CD4-positive, alpha-beta T cell treated with Interleukin-21 for 1 hour (primary cell): Measurements from ENCODE around the gene EIF5.

Source experiments
- DNase-seq: peaks from one replicate; pipeline ENCODE4 v3.0.0-alpha.2; 2020

Gene EIF5

DNA sequence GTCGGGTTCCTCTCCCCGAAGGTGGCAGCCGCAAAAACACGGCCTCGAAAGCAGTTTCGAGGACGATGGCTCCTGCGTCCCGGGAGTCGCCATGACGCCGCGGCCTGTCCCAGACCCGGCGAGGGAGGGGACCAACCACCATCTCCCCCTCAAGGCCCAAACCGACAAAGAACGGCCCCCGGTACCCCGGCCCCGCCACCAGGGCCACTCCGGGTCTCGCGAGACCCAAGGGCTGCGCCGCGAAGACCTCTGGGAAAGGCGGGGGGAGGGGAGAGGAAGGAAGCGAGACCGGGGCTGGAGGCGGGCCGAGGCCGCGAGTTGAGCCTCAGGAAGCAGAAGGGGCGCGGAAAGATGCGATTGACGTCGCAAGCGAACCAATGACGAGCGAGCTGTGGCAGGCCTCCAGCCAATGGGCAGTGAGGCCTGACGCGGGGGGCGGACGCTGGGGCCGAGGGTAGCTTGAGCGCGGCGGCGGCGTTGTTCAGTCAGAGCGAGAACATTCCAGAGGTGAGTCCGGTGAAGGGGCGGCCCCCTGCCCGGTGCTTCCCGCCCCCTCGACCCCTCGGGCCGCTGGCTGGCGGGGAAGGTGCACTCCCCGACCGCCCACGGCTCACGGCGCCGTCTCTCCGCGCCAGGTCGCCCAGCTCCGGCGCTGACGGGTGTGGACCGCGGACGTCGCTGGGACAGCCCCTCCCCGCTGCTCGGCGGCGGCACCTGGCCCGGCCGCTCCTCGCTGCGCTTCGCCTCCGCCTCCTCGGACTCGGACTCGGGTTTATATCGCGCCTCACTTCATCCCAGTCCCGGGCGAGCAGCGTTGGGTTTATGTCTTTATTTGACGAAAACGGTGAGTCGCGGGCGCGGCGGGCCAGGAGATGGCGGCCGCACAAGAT lies at the start of gene EIF5:
EIF5 (plus strand) TSS at position 484 of the 890 bp plus-strand sequence. CDS start 1,624 bp downstream, outside the sequence.
- peak; percentile 99 for DNase-seq

DNA sequence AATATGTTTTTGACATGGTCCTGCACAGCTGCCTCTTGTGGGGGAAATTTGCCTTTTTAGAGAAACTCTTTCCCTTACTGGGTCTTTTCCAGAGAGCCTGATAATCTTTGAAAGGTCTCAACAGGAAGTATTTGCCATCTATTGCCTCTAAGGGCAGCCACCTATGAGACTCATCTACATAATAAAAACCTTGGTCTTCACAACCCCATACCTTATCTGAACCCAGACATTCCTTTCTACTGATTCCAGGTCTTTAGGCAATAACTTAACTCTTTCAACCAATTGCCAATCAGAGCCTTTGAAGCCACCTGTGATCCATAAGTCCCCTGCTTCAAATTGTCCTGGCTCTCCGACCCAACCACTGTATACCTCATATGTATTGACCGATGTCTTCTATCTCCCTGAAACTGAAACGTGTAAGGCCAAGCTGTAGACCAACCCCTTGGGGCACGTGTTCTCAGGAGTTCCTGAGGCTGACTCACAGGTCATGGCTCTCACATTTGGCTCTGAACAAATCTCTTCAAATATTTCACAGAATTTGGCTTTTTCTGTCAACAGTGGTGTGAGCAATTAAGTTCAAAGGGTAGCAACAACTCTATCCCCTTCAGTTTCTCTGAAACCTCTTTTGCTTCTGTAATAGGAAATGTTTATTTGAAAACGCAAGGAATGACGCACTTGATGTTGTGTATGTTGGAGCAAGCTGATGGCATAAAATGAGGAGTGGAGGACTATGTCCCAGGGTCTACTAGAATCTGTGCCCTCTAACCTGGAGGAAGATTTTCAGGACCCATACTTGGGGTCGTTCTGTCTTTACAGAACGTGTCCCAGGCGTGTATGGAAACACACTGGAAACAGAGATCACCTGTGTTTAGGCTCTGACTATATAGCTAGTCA lies 49.2 kb upstream of the EIF5 start:
- DNase-seq = no peak

DNA sequence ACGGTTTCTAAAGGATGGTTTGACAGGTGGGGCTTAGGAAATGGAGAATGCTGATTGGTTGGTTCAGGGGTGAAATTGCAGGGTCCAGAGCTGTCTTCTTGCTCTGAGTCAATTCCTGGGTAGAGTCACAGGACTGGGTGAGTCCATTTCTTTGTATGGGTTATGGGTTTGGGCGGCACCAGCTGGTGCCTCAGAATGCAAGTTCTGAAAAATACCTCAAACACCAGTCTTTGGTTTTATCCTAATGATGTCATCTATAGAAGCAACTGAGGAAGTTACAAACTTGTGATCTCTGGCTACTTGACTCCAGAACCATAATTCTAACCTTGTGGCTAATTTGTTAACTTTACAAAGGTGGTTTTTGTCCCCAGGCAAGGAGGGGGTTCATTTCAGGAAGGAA lies 47.6 kb upstream of the EIF5 start:
- DNase-seq = no peak

DNA sequence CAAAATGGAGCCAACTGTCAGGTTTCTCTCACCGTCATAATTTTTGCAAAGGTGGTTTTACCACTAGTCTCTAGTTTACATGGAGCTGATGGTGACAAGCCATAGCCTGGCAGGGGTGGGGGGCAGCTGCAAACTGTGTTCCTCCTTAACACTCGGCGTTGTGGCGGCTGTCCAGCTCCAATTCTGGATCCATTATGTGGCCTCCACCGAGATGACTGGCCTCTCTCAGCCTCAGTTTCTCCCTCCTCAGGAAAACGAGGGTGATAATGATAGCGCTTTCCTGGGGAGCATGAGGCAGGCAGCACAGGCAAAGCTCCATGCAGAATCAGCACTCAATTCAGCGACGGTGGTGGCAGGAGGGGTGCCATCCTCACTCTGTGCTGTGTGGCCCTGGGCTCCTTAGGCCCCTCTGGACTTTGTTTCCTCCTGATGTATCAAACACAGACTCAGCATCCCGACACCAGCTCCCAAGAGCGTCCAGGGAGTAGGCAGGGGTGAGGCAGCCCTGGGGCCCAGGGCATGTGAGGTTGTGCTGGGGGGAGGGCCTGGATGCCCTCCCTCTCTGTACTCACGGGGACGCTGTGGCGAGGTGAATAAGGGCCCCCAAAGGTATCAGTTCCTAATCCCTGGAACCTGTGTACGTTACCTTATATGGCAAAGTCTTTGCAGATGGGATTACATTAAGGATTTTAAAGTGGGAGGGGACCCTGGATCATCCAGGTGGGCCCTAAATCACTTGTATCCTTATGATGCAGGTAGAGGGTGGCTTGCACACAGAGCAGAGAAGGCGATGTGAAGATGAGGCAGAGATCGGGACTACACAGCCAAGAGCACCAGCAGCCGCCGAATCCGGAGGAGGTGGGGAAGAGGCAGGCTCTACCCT lies 46.8 kb upstream of the EIF5 start:
- DNase-seq = no peak

DNA sequence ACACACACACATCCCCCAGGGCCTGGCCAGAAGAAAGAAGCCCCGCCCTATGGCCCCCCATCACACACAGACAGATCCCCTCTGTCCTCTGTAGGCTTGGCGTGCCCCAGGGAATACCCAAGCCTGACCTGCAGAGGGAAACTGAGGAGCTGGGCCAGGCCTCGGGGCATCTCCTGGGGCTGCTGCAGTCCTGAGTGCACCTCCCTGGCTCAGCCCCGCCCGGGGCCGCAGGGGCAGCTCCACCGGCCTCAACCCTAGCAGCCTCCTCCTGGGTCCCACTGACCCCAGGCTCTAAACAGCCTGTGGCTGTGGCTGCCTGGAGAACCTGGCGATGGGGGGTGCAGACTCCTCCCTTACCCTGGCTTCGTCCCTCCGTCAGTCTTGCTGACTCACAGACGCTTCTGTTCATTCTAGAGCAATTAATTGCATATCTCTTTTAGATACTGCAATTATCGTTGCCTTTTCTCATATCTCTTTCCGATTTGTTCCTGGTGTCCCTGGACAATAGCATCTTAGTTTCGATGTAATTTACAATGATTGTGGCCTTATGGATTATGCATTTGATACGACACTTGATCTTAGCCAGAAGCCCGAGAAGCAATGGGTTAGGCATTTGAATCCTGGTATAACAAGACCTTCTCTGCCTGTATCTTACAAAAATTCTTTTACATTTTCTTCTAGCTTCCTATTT lies 45.8 kb upstream of the EIF5 start:
- no peak for DNase-seq

DNA sequence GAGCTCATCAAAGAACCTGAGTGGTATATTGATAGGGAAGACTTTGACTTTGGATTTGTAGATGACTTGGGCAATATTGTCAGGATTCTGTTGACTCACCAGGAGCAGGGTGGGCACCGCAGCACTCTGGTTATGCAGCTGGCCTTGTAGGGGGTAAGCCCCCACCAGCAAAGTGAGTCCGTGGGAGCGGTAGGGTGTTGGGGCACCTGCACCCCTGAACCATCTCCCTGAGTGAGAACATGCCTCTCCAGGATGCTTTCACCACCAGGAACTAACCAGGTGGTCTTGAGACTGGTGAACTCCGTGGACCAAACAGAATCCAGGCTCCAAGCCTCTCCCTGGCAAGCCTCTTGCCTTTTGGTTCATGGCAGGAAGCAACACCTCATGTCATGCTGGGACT lies 44.0 kb upstream of the EIF5 start:
- DNase-seq = no peak

DNA sequence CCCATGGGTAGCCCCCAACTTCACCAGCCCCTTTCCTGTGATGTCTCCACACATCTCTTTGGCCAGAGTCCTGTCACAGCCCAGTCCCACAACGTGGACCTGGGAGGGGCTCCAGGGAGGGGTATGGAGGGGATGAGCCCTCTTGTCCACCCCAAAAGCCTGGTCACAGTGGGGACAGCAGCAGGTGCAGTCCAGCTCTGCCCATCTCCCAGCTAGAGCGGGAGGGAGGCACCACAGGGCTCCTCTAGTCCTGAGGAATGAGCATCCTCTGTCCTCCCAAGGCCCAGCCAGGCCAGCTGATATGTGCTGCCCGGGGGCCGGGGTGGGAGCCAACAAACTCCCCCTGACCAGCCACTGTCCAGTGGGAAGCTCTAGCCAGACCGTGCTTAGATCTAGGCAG lies 43.5 kb upstream of the EIF5 start:
- no peak for DNase-seq

DNA sequence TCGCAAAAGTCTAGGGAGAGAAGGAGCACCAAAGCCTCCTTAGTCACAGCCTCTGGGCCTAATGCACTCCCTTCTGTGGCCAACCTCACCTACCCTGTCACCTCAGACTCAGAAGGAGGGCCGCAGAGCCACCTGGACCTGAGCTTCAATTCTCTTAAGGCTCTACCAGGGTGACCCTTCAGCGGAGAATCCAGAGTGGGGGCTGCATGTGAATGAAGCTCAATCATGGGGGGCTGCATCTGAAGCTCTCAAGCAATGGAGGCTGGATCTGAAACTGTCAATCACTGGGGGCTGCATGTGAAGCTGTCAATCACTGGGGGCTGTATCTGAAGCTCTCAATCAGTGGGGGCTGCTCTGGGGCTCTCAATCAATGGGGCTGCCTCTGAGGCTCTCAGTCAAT lies 43.1 kb upstream of the EIF5 start:
- no peak for DNase-seq

DNA sequence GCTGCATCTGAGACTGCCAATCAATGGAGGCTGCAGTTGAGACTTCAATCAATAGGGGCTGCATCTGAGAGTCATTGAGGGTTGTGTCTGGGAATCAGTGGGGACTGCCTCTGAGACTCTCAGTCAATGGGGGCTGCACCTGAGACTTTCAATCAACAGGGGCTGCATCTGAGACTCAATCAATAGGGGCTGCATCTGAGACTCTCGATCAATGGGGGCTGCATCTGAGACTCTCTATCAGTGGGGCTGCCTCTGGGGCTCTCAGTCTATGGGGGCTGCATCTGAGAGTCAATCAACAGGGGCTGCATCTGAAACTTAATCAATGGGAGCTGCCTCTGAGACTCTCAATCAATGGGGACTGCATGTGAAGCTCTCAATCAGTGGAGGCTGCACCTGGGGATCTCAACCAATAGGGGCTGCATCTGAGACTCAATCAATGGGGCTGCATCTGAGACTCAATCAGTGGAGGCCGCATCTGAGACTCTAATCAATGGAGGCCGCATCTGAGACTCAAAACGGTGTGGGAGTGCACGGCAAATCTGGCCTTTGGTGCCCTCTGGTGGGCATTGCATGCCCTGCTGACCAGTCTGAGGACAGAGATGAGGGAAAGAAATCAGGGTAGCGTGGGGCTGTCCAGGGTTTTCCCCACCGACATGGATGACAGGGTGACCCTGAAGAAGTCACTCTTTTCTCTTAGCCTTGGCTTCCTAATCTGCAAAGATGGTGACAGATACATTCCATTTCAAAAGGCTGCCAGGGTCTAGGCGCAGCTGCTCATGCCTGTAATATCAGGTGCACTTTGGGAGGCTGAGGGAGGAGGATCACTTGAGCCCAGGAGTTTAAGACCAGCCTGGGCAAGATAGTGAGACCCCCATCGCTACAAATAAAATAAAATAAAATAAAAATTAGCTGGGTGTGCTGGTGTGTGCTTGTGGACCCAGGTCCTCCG lies 41.3 kb upstream of the EIF5 start:
- peak; percentile 62 for DNase-seq

DNA sequence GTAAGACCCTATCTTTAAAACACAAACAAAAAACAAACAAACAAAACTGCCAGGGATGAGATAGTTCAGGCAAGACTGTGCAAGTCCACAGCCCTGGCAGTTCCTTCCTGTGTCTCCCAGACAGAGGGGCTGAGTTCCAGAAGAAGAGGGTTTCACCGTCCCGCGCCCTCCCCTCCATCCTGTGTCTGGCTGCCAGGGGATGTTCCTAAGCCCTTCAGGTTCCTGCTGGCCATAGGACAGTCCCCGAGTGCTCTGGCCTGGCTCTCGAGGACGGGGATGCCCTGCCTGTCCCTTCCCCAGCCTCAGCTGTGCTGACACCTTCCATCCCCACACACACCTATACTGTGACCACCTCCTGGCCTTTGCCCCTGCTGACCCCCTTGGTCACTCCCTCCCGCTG lies 40.6 kb upstream of the EIF5 start:
- no peak for DNase-seq

DNA sequence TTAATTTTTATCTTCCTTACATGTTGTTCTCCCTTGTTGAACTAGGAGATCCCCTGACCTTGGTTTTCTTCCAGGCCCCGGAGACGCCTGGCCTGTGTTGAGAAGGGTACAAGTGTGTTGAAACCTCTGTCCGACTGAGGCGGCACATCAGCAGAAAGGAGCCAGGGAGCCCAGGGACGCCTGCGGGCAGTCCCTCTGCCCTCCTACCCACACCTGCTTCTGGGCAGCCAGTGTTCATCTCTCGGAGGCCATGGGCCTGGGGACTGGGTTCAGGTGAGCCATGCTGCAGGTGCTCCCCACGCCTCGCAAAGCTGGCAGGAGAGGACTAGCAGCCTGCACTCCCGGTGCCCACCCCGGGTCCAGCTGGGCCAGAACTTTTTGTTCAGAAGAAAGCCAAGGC lies 39.9 kb upstream of the EIF5 start:
- DNase-seq = no peak

DNA sequence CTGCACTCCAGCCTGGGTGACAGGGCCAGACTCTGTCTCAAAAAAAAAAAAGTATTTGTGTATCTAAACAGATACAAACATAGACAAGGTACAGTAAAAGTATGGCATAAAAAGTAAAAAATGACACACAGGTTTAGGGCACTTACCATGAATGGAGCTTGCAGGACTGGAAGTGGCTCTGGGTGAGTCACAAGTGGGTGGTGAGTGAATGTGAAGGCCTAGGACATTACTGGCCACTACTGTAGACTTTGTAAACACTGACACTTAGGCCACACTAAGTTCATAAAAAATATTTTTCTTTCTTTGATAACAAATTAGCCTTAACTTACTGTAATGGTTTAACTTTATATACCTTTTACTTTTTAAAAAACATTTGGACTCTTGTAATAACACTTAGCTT lies 38.0 kb upstream of the EIF5 start:
- DNase-seq = no peak

DNA sequence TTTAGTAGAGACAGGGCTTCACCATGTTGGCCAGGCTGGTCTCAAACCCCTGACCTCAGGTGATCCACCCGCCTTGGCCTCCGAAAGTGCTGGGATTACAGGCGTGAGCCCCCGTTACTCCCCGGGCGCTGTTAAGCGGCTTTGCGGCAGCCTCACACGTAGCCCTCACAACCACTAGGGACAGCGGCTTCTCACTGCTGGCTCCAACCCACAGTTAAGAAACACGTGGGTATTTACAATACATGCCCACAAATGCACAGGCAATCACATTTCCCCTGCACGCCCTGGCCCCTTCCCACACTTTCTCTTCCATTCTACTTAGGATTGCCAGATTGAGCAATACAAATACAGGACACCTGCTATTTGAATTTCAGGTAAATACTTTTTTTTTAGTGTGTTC lies 37.0 kb upstream of the EIF5 start:
- DNase-seq = no peak

DNA sequence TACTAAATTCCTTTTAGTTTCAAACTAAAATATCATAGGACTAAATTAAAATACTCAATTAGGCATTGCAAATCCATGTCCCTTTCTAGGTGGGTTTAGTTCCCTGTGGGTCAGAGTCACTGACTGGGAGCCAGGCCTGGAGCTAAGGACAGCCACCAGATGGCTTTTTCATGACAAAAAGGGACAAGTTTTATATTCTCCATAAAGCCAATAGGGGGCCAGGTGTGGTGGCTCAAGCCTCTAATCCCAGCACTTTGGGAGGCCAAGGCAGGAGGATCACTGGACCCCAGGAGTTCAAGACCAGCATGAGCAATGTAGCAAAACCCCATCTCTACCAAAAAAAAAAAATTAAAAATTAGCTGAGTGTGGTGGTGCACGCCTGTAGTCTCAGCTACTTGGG lies 35.4 kb upstream of the EIF5 start:
- no peak for DNase-seq

DNA sequence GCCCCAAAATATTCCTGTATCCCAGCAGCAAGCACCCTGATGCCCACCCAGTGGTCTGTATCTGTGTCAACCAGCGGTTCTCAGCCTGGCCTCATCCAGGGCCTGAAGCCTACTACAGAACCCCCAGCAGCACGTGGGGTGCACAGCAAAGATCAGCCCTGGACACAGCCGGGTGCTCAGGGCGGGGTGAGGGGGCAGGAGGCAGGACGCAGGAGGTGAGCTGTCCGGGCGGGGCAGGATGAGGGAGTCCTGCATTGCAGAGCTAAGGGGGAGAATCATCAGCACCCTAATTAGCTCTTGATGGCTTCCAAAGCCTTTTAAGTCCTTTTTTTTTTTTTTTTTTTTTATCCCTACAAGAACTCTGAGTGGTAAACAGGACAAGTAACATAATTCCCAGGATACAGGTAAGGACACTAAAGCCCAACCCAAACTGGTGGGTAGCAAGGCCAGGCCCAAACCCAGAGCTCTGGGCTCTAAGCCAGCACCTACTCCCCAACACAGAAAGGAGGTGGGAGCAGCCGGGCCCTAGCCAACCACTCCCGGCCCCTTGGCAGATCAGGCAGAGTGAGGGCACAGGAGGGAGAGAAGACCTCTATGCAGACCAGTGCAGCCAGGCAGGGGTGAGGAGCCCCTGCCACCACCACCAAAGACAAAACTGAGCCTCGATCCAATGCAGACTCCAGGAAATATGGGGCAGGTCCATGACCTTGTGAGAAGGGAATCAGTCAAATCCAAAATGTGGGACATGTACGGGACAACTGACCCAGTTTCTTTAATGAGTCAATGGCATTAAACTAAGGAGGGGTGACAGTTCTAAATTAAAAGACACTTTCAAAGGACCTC lies 32.3 kb upstream of the EIF5 start:
- no peak for DNase-seq

DNA sequence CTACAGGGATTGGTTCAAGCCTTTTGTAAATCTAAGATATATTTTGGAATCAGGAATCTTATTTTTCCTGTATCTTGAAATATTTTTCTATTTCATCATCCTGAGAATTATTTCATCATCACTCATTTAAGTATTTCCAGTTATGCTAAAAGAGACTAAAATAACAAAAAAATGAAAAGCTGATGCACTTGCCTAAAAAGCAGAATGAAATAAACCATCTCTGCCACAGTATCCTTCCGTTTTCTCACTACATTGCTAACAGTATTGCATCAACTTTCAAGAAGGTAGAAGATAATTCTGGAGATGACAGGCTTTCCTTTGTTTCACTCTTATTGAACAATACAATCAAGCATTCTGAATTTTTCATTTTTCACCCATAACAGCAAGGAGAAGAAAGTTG lies 31.1 kb upstream of the EIF5 start:
- DNase-seq = no peak

DNA sequence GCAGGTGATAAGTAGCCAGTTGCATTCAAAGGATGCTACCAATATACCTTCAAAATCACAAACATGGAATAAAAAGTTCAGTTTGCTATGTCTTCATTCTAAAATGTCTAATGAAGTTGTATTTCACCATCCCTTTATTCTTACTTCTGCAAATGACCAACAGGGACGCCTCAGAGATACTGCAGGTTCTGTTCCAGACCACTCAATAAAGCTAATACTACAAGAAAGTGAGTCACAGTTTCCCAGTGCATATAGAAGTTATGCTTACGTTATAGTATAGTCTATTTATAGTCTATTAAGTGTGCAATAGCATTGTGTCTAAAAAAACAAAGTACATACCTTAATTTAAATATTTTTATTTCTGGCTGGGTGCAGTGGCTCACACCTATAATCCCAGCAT lies 29.3 kb upstream of the EIF5 start:
- no peak for DNase-seq

DNA sequence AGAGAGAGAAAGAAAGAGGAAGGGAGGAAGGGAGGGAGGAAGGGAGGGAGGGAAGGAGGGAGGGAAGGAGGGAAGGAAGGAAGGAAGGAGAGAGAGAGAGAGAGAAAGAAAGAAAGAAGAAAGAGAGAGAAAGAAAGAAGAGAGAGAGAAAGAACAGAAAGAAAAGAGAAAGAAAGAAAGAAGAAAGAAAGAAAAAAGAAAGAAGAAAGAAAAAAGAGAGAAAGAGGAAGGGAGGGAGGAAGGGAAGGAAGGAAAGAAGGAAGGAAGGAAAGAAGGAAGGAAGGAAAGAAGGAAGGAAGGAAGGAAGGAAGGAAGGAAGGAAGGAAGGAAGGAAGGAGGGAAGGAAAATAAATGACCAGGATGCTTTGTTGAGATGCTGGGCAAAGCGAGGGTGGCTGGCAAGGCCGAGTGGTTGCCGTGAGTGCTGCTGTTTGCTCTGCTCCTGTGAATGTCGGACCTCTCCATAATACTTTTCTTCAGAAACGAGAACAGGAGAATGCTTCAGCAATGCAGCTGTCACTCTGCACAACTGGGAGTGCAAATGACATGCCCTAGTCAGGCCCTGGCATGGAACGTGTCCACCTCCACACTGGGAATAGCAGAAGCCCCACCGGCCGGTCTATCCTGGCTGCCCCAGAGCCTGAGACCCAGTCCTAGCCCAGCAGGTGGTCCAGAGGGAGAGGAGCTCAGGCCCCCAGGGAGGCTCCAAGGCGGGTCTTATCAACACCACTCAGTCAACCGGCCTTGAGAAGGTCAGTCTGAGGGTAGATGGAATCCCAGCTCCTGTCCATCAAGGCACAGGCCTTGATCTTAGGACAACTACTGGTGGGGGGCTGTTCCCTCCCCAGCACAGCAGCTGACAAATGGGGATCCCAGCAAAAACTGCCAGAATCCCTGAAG lies 25.1 kb upstream of the EIF5 start:
- no peak for DNase-seq

DNA sequence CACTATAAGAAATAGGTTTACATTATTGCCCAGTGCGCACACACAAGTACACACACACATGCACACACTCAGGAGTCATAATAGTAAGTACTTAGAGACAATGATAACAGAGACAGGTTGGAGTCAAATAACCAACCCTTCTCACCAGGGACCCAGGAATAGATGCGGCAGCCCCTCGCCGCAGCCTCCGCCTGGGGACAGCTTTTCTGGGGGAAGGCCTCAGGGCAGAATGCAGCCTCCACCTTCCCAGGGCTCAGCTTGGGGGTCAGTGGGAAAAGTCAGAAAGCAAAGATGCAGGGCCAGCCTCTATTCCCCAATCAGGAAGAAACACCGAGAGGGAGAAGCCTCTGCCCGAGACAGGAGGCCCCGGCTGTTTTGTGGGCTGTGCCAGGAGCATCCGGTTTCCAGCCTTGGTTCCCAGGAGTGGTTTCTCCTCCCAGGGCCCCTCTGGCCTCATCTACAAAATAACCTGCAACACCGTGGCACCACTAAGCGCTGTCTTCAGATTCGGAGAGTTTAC lies 23.4 kb upstream of the EIF5 start:
- no peak for DNase-seq
